Melanocyte of skin (primary cell): ENCODE results near the gene IYD. TPM values are rescaled to one million over a fixed set of nuclear protein-coding genes. Genes with fewer than 3 reads are reported as not detected.

Experiments
- small RNA-seq, 2 donors: library from RNA; depleted of rRNA; stranded (forward); fragments of <200 nt; gene quantifications; one replicate each; pipeline ENCODE3, GENCODE V24; 2012
- total RNA-seq, 2 donors: library from RNA; depleted of rRNA; stranded (reverse); fragments of >200 nt; gene quantifications; 2 replicates each; pipeline ENCODE4 v1.2.3, GENCODE V29; 2012

The IYD gene
- not detected for total RNA-seq

GRCh38 chr6:150368762-150369161, at the start of gene IYD:
Gene IYD (plus strand): TSS chr6:150369012. CDS start chr6:150369032, 20 bp downstream.

Small RNAs within 50 kb of the gene (small RNA-seq; reads per million reads assigned to genes)
- 0 to 0.35 reads per million in 2 donors for gene RNU4-7P

Other genes with a start within 250 kb of the IYD start
- not detected for gene PPP1R14C, start 226.0 kb upstream of the IYD start, total RNA-seq
- gene PLEKHG1, start 230.9 kb downstream of the IYD start, total RNA-seq, result 1 to 10 TPM; 4.1 to 8.7 TPM